IMR-90 (cell line): Measurements from ENCODE around the gene EVPL.

ENCODE experiments used
- BHLHE40 ChIP-seq: fragments of 150-350 bp; IDR thresholded peaks from 2 replicates; pipeline ENCODE4 v1.6.1; 2016; ENCODE audit warnings: mild to moderate bottlenecking, low read depth, low read length
- CEBPB ChIP-seq: IDR thresholded peaks from 2 replicates; pipeline ENCODE4 v1.6.1; 2012; ENCODE audit warnings: low read depth, low read length, improper control_type of control experiment
- CHD1 ChIP-seq: IDR thresholded peaks from 2 replicates; pipeline ENCODE4 v1.6.1; 2012; ENCODE audit warnings: low read depth, low read length, improper control_type of control experiment
- CTCF ChIP-seq: conservative IDR thresholded peaks from 2 replicates; pipeline ENCODE4 v1.5.1; 2012; ENCODE audit warnings: mild to moderate bottlenecking, low read depth, low read length, improper control_type of control experiment
- ELK1 ChIP-seq: fragments of 150-350 bp; IDR thresholded peaks from 2 replicates; pipeline ENCODE4 v1.6.1; 2016; ENCODE audit warnings: low read depth, mild to moderate bottlenecking, low read length, moderate library complexity, borderline replicate concordance
- FOS ChIP-seq: fragments of 150-350 bp; IDR thresholded peaks from 2 replicates; pipeline ENCODE4 v1.6.1; 2016; ENCODE audit warnings: low read depth, low read length
- MAFK ChIP-seq: IDR thresholded peaks from 2 replicates; pipeline ENCODE4 v1.6.1; 2012; ENCODE audit warnings: low read depth, low read length, improper control_type of control experiment
- MAZ ChIP-seq: IDR thresholded peaks from 2 replicates; pipeline ENCODE4 v1.6.1; 2012; ENCODE audit warnings: low read depth, mild to moderate bottlenecking, low read length, improper control_type of control experiment, moderate library complexity, borderline replicate concordance
- MXI1 ChIP-seq: IDR thresholded peaks from 2 replicates; pipeline ENCODE4 v1.6.1; 2012; ENCODE audit warnings: low read depth, mild to moderate bottlenecking, low read length, moderate library complexity, borderline replicate concordance
- POLR2A ChIP-seq: IDR thresholded peaks from 2 replicates; pipeline ENCODE4 v1.6.1; 2012; ENCODE audit warnings: mild to moderate bottlenecking, low read depth, low read length
- RFX5 ChIP-seq: IDR thresholded peaks from 2 replicates; pipeline ENCODE4 v1.8.0; 2012; ENCODE audit warnings: low read depth, mild to moderate bottlenecking, low read length, moderate library complexity
- SMC3 ChIP-seq: fragments of 150-350 bp; IDR thresholded peaks from 2 replicates; pipeline ENCODE4 v1.6.1; 2016; ENCODE audit warnings: low read depth, mild to moderate bottlenecking, antibody characterized with exemption, low read length, moderate library complexity
- USF2 ChIP-seq: fragments of 150-350 bp; IDR thresholded peaks from 2 replicates; pipeline ENCODE4 v1.6.1; 2017; ENCODE audit warnings: mild to moderate bottlenecking, antibody characterized with exemption, low read length, low read depth

- TF ChIP-seq CTCF (no peak), ELK1 (no peak), POLR2A (no peak), MXI1 (no peak), MAZ (no peak), BHLHE40 (no peak), CHD1 (no peak), RFX5 (no peak), USF2 (no peak), FOS (no peak), MAFK (no peak), CEBPB (no peak), SMC3 (no peak)
These were observed 31.7 kb downstream of the EVPL start for GRCh38 chr17:75995385-75995925.
